GM19023 (cell line): ENCODE data around the gene PPP2R2B.

ENCODE experiments used
- ATAC-seq: cut with Tn5 transposase; IDR thresholded peaks from one replicate; pipeline ENCODE4 v1.9.1; 2021; ENCODE audit warnings: mild to moderate bottlenecking, moderate library complexity; ENCODE audit not compliant: unreplicated experiment

The PPP2R2B gene

DNA sequence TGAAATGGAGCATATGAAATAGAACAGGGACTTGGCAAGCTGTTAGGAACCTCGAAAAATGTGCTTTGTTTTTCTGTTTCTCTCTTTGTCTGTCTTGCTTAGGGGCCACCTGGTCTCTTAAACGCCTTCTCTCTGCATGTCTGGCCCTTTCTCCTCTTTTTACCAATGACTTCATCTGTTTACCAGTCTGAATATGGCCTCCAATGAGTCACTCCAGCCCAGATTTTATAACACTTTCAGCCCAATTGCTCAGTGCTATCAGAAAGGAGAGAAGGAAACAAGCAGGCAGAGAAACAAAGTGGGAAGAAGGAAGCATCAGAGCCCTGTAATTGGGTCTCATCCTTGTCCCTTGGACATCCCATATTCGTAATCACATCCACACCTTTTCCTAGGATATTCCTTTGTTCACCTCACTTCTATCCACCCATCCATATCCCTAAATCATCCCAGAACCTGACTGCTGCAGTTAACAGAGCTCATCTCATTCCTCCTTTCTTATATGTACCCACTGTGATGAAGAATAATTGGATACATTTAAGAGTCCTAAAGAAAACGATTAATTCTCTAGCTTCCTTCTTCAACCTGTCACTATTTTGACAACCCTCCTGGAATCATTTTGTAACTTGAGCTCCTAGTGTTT, 210.8 kb downstream of the PPP2R2B start:
- no peak for ATAC-seq

DNA sequence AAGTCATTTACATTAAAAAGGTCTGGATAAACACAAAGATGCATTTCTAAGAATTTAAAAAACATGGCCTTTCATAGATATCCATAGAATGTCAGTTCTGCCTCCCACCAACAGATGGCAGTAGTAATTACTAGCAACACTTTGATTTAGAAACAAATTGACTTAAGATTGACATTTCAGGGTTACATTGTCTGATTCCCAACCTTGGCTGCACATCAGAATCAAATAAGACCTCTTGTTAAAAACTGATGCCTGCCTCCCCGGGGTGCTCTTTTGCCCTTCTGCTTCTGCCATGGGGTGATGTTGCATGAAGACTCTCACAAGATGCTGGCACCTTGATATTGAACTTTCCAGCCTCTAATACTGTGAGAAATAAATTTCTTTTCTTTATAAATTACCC, 216.3 kb downstream of the PPP2R2B start:
- no peak for ATAC-seq

DNA sequence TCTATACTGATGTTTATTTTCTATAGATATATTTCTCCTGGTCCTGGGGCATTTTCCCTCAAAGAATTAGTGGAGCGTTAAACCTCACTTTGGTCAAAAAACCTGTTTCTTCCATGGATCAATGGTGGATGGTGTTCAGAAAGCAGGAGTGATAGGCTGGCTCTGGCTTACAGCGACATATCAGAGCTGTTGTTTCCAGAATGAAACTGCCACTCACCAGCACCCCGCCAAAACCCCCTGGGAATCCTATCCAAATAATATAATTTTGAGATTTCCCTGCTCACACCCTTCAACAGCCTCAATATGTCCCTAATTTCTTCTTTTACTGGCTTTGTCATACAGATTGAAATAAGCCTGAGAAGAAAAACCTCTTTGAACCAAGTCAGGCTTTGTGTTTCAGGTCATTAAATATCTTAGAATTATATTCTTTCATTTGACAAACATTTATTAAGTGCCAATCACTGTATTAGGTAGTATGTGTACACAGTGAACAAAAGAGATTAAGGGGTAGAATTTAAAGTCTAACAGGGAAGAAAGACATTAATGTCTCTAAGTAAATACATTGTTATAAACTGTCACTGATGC, 218.1 kb downstream of the PPP2R2B start:
- no peak for ATAC-seq

DNA sequence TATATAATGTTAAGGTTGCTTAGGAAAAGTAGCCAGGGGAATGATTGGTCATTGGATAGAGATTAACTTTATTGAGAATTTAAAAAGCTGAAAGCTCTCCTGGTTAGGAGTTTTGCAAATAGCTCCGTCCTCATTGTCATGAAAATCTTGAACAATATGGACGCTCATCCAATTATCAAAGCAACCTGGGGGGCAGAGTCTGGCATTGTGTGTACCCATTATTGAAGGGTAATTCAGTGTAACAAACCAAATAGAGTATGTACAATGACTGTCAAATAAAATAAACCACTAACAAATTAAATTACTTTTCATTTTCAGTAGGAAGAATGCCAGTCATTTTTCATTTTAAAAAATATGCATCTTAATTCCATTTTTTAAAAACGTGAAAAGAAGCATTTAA, 218.6 kb downstream of the PPP2R2B start:
- ATAC-seq, result no peak

DNA sequence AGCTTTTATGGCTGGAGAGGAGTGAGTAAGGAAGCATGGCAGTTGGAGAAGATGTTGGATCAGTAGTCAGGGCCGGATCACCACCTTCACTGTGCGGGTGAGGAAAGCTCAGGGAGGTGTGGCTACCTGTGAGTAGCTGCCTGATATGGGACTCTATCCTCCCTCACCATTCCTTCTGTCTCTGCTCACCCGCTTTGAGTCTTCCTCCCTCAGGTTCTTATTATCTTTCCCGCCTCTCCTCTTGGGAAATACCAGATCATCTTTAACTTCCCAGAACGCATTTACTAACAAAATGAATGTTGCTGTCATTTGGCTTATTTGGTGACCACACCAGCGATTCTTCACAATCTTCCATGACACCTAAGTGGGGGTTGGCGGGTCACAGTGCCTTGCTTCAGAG, 221.9 kb downstream of the PPP2R2B start:
- no peak for ATAC-seq

DNA sequence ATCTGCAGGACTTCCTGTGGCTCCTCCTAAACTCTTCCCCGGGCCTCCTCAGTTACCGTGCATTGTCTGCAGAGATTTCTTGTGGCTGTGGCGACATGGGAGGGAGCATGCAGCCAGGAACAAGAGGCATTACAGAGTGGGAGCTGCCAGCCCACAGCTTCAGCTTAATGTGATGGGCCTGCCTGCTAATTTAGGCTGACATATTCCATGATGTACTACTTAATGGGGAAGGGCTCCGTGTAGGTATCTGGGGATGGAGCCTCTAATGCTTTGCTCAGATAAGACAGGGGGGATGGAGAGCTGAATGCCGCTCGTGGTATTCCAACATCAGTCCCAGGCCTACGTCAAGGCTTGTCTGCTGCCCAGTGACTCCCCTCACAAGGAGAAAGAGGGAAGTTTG, 225.0 kb downstream of the PPP2R2B start:
- no peak for ATAC-seq

DNA sequence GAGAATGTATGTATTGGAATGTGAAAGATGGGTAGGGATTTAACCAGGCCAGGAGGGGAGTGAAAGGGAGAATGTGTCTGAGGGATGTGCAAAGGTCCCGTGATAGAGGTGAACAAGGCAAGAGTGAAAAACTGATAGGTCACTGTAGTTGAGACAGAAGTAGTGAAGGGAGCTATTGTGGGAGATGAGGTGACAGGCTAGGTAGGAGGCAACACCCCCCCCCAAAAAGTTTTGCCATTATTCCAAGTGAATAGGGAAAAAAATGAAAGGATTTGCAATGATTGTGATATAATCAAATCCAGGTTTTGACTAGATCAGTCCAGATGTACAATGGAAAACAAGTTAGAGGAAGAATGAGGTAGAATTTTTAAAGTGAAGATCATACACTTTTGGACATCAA, 226.0 kb downstream of the PPP2R2B start:
- ATAC-seq, result no peak

DNA sequence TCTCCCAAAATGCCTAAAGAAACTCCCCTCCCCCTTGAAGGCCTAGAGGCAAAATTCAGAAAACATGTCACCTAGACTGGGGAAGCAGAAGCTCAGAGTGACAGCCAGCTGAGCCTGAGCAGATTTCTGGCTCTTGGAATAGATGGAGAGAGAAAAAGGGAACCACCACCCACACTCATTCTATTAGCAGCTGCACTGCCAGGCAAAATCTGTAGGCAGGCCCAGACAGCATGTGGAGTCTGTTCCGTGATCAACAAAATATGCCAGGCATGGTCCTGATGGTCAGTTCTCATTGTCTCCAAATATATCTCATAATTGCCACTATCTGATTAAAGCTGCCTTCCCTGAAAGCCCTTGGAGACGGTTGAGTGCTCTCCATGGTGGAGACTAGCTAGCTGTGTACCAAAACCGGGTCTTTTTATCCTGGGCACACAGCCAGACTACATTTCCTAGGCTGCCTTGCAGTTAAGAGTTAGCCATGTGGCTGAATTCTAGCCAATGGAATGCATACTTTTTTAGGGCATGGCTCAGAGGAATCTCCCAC, 230.8 kb downstream of the PPP2R2B start:
- no peak for ATAC-seq

DNA sequence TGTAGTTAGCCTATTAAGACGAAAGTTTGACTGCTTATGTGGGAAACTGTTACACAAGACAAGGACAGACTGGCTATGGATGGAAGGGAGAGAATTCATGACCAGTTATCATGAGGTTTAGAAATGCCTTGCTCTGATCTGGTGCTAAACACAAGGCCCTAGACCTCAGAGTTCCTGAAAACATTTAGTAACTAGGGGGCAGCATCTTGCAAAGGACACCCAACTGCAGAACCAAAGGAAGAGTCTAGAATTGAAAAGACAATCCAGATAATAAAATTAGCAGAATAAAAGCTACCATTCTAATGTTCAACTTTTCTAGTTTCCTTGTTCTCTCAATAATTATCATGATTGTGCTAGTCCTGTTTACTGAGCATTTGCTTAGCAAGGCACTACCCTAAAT, 232.1 kb downstream of the PPP2R2B start:
- ATAC-seq, result no peak

DNA sequence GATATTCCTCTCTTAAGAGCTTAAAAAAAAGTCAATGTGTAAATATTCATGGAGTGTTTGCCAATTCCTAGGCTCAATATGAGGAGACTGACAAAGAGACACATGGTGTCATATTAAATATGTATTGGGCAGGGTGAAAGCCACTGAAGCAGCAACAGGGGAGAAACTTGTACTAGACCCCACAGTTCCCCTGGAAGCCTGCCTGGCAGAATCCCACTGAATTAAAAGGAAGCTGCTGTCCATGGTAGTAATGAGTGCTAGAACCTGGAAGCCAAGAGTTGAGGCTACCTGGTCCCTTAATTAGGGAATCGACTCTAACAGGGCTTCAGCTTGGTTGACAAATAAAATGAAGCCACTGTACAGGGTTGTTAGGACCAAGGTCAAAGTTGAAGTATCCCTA, 233.2 kb downstream of the PPP2R2B start:
- ATAC-seq, result no peak

DNA sequence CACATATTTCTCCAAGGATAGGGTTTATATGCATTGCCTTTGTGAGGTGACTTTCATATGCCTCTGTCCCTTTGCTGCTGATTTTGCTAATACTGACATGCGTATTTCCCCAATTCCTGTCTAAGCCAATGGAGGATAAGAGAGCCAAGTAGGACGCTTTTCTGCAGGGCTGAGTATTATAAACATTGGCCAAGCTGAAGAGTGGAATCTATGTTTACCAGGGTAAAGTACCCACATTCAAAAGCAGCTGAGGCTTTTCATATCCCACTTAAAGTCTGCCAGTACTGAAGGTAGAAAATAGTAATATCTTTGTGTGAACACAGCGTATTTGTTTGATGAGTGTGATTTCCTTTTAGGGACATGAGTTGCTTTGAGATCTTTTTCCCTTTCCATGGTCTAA, 233.7 kb downstream of the PPP2R2B start:
- ATAC-seq, result no peak

DNA sequence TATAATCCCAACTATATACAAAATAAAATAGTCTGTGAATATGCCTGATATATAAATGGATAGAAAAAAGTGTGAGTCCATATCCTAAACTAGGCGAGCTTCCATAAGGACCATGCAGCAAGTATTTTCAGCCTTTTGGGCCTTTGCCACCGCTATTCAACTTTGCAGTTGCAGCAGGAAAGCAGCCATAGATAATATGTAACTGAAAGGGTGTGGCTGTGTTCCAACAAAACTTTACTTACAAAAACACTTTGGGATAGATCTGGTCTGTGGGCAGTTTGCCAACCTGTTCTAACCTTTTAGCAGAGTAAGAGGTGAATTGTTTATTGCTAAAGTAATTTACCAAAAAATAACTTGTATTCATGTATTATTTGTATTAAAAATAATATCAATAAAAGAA, 234.8 kb downstream of the PPP2R2B start:
- ATAC-seq, result no peak

DNA sequence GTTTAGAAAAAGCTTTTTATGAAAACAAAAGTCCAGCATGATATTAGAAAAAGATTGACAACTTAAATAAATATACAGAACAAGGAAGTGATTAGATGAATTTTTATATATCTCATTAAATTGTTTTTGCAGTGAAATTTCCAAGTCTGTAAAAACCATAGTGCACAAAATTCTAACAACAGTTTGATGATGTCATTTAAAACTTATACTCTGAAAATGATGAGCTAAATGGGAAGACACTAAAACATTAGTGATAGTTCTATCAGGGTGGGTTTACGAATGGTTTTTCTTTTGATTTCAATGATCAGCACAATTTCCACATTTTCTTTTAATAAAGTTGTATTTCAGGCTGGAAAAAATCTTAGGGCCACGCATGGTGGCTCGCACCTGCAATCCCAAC, 236.1 kb downstream of the PPP2R2B start:
- no peak for ATAC-seq

DNA sequence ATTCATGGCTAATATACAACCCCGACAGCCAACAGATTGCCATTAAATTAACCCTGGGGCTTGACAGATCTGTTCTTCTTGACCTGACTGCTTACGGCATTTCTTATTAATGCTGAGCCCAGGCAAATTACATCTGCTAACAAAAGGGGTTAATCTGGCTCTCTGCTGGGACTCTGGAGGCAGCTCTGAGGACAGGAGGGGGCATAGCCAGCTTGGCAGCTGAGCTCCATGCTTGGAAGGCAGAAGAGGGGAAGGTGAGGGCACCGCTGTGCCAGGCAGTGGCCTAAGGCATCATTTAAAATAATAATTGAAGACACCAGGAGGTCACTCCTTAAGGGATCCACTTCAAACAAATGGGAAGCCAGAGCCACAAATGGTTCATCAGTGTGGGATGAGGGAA, 236.6 kb downstream of the PPP2R2B start:
- no peak for ATAC-seq

DNA sequence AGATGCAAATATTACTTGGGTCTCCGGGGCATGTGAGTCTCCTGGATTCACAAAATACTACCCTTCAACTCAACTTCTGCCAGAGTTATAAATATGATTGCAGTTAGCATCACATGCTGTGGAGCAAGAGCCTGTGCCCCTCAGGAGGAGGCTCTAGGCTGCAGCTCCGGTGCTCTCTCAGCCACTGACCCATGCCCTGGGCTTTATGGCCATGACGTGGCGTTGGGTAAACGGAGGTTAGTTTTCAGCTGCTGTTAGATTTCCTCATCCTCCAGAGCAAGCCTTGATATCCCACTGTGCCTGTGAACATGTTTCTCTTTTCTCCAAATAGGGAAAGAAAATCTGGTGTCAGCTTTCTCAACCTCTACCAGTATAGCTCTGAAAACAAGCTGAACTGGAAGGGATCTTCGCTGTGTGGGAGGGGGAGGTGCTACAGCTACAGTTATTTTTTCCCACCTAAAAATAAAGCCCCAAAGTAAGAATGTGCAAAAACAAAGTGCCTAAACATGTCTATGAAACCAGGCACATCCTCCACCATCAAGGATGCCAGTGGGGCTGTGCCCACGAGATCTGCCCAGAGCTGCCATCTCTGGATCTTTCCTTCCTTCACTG, 238.2 kb downstream of the PPP2R2B start:
- no peak for ATAC-seq

DNA sequence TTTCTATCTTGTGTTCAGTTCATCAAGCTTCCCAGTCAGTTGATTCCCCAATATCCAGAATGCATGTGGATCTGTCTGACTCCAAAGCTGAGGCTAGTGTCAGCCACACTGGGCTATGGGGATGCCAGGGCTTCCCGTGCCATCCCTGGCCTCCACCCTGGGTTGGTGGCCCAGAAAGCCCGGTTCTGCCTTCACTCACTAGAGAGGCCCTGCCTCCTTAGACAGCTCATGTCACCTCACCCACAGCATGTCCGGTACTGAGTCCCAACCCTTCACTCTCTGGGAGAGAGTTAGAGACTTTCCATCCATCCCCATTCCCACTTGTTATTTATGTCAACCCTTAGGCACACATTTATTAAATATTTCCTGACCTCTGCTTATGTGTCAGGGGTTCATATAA, 243.1 kb downstream of the PPP2R2B start:
- no peak for ATAC-seq

DNA sequence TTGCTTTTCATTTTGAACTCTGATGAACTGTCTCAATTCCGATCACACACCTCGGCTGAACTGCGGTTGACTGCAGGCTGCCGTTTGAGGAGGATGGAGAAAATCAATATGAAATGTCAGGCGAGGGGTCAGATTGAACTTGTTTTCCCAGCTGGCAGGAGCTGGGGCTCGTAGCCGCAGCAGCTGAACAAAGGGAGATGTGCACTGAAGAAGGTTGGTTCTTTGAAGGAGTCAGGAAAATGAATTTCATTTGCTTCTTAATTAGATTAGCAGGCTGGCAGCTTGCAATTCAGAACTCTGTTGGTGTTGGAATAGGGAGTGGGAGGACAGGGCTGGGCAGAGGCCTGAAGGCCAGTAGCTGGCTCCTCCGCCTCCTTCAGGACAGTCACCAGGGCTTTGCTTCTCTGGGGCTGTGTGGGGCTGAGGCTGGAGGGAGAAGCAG, 245.2 kb downstream of the PPP2R2B start:
- no peak for ATAC-seq

DNA sequence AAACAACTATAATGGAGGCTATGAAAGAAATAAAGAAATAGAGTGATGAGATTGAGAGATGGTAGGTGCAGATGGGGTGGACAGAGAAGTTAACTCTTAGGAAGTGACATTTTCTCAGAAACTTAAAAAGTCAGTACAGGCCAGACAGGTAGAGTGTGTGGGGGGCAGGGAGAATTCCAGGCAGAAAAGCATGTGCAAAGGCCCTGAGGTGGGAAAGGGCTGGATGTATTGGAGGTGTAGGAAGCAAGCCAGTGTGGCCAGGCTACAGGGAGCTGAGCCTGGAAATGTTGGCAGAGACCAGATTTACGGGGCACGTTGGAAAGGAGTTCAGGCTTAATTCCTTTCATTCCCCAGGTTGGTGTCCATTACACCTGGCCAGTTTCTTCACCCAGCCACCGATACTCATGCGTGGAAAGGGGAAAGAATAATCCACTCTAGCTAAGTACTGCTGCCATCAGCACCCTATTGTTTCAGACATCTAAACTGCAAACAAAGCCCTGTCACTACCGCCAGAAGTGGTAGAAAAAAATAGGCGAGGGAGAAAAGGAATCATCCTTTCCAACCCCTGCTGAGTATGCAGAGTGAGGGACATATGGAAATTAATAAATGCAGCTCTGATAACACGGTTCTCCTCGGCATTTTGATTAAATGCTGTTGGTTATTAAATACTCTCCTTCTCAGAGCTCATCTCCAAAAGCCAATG, 245.8 kb downstream of the PPP2R2B start:
- no peak for ATAC-seq

DNA sequence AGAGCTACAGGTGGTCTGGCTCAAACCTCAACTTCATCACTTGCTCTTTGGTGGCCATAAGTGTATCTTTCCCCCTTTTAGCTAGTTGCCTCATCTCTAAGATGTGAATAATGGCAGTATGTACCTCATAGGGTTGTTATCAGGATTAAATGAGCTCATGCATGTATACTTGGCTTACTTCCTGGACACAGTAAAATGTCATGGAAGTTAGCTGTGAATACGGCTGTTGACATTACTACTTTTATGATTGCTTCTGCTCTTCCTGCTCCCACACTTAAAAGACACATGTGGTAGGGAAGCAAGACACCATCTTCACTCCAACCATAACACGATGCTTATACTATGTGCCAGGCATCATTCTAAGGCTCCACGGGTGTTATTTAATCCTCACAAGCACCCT, 248.1 kb downstream of the PPP2R2B start:
- no peak for ATAC-seq

DNA sequence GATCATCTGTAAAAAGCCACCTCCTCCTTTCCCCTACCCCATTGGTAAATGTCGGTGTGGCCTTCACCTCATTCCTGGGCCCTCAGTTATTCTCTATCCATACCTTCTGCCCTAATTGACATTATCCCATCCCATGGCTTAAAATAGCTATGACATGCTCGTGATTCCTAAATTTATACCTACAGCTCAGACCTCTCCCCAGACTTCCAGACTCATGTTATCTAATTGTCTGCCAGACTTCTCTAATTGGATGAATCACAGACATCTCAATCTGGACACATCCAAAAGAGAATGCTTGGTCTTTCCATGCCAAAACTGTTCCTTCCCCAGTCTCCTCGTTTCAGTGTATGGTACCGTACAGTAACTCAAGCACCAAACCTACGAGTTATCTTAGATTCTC, 249.6 kb downstream of the PPP2R2B start:
- no peak for ATAC-seq

DNA sequence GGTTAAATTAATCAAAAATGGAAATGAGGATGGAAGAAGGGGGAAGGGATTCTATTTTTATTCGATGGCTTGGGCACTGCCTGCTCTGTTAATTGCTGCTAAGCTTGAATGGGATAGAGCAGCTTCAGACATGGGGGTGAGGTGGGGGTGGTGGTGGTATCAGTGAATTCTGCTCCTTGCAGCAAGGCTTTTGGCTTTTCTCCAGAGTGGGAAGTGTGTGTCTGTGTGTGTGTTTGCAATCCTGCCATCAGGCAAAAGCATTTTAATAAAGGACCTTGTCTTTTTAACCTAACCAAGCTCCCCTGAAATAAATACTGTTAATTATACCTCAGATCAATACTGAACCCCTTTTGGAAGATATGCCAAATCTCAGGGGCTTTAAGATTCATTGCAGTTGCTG, 251.6 kb downstream of the PPP2R2B start:
- ATAC-seq, result no peak

DNA sequence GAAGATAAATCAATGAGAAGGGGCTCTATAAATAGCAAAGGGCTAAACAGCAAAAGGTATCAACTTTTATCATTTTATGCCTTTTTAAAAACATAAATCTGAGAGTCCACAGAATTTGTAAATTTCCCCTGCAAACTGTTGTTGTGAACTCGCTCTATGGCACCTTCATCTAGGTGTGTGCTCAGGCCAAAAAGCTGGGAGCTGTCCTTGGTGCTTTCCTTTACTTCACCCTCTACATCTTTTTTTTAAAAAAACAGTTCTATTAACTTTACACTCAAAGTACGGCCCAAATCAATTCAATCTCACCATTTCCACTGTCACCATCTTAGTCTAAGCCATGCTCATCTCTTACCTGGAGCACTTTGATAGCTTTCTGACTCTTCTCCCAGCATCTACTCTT, 254.4 kb downstream of the PPP2R2B start:
- ATAC-seq, result no peak
